SK-N-MC (cell line): ENCODE measurements around the gene ZC3H10.

Source experiments
- EZH2 ChIP-seq: fragments of 200-600 bp; sonication (generic); IDR thresholded peaks from one replicate; pipeline ENCODE4 v1.6.1; 2017; ENCODE audit warnings: antibody characterized with exemption
- FOXP2 ChIP-seq: optimal IDR thresholded peaks from 2 replicates; pipeline ENCODE3; 2011; ENCODE audit warnings: mild to moderate bottlenecking, moderate library complexity; ENCODE audit not compliant: insufficient read depth; ENCODE audit errors: extremely low read length, control extremely low read depth
- POLR2AphosphoS5 ChIP-seq: IDR thresholded peaks from 2 replicates; pipeline ENCODE4 v1.6.1; 2012; ENCODE audit warnings: mild to moderate bottlenecking, low read depth, low read length, borderline replicate concordance

DNA sequence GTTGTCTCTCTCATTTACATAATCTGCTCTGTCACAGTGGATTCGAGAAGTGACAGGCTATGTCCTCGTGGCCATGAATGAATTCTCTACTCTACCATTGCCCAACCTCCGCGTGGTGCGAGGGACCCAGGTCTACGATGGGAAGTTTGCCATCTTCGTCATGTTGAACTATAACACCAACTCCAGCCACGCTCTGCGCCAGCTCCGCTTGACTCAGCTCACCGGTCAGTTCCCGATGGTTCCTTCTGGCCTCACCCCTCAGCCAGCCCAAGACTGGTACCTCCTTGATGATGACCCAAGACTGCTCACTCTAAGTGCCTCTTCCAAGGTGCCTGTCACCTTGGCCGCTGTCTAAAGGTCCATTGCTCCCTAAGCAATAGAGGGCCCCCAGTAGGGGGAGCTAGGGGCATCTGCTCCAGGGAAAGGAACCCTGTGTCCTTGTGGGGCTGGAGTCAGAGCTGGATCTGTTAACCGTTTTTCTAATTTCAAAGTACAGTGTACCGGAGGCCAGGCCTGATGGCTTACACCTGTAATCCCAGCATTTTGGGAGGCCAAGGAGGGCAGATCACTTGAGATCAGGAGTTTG is 33.0 kb upstream of the ZC3H10 start:
- TF ChIP-seq EZH2 = no peak
- TF ChIP-seq FOXP2 = no peak
- no peak for TF ChIP-seq POLR2AphosphoS5
